H1 (cell line): ENCODE results near the gene TSPAN9. TPM values are rescaled to one million over a fixed set of nuclear protein-coding genes. Genes with fewer than 3 reads are reported as not detected.

Experiments
- CTCF ChIA-PET: fragments of 300-600 bp; sonication (Branson Sonifier 250); formaldehyde crosslinking; loops from one replicate; lab custom pipeline; 2021; ENCODE audit not compliant: partially characterized antibody; lab: Charles Lee
- POLR2A ChIA-PET: fragments of 300-600 bp; sonication (Branson Sonifier 250); formaldehyde crosslinking; loops from one replicate; lab custom pipeline; 2021; ENCODE audit warnings: inconsistent platforms; ENCODE audit not compliant: partially characterized antibody; lab: Charles Lee
- DNase-seq, 2 experiments: peaks; one replicate each; pipeline versions ENCODE4 v3.0.0 to v3.0.0-alpha.2; 2010 to 2022; ENCODE audit warnings: low spot score in 2 of 2, low read depth in 1 of 2, mixed read lengths in 1 of 2
- FAIRE-seq: peaks from 2 replicates; lab custom pipeline; 2011; peaks lifted over from hg19 to GRCh38; lab: Jason Lieb, UNC
- H2AFZ ChIP-seq: 2 replicates; pipeline ENCODE4 v1.8.1; 2012; ENCODE audit warnings: low read length, inconsistent platforms
- H2AK5ac ChIP-seq: 2 replicates; pipeline ENCODE4 v1.6.1; 2013; ENCODE audit warnings: low read depth, low read length
- H2BK120ac ChIP-seq: replicated peaks from 2 replicates; pipeline ENCODE3; 2013; ENCODE audit warnings: low read depth, low read length, inconsistent platforms
- H2BK12ac ChIP-seq: 2 replicates; pipeline ENCODE4 v1.6.1; 2013; ENCODE audit warnings: low read depth, low read length
- H2BK15ac ChIP-seq: 2 replicates; pipeline ENCODE4 v1.6.1; 2013; ENCODE audit warnings: low read length
- H2BK20ac ChIP-seq: 2 replicates; pipeline ENCODE4 v1.6.1; 2013; ENCODE audit warnings: low read length
- H2BK5ac ChIP-seq: 2 replicates; pipeline ENCODE4 v1.6.1; 2013; ENCODE audit warnings: low read depth, low read length
- H3K14ac ChIP-seq: 2 replicates; pipeline ENCODE4 v1.6.1; 2013; ENCODE audit warnings: inconsistent platforms; ENCODE audit not compliant: insufficient read length
- H3K18ac ChIP-seq: 2 replicates; pipeline ENCODE4 v1.6.1; 2013; ENCODE audit warnings: low read length; ENCODE audit errors: extremely low read depth
- H3K23ac ChIP-seq: 2 replicates; pipeline ENCODE4 v1.6.1; 2013; ENCODE audit warnings: inconsistent platforms; ENCODE audit not compliant: insufficient read length
- H3K23me2 ChIP-seq: 2 replicates; pipeline ENCODE4 v1.6.1; 2013; ENCODE audit warnings: low read depth, low read length
- H3K27ac ChIP-seq: 2 replicates; pipeline ENCODE4 v1.6.1; 2011; ENCODE audit warnings: low read depth, low read length, inconsistent platforms
- H3K27me3 ChIP-seq, 4 experiments: replicated peaks in 1 of 4; 1 replicate in 1 of 4; 2 replicates in 3 of 4; pipeline versions ENCODE4 v1.6.1 to v1.8.1; 2011 to 2013; ENCODE audit warnings: low read length in 3 of 4, mild to moderate bottlenecking in 3 of 4, inconsistent platforms in 2 of 4, mixed read lengths in 2 of 4, moderate library complexity in 1 of 4; ENCODE audit not compliant: control insufficient read depth in 3 of 4, insufficient read depth in 3 of 4; ENCODE audit errors: extremely low read depth in 1 of 4
- H3K36me3 ChIP-seq, 4 experiments: 2 replicates each; pipeline versions ENCODE4 v1.6.1 to v1.8.1; 2011 to 2013; ENCODE audit warnings: mild to moderate bottlenecking in 4 of 4, low read length in 3 of 4, moderate library complexity in 2 of 4, control low read depth in 1 of 4, inconsistent platforms in 1 of 4; ENCODE audit not compliant: insufficient read depth in 4 of 4, control insufficient read depth in 2 of 4
- H3K4ac ChIP-seq: replicated peaks from 2 replicates; pipeline ENCODE3; 2013; ENCODE audit warnings: low read length, low read depth, mixed read lengths, inconsistent platforms; ENCODE audit not compliant: insufficient read length
- H3K4me1 ChIP-seq, 4 experiments: replicated peaks in 1 of 4; 1 replicate in 1 of 4; 2 replicates in 3 of 4; pipeline versions ENCODE4 v1.6.1 to v1.8.1; 2011 to 2013; ENCODE audit warnings: low read length in 3 of 4, inconsistent platforms in 2 of 4, mixed read lengths in 1 of 4; ENCODE audit not compliant: insufficient read depth in 4 of 4, control insufficient read depth in 3 of 4
- H3K4me2 ChIP-seq, 2 experiments: 2 replicates each; pipeline versions ENCODE4 v1.6.1 to v1.8.1; 2011 to 2013; ENCODE audit warnings: low read depth in 2 of 2, low read length in 2 of 2, control low read depth in 1 of 2, inconsistent platforms in 1 of 2, mild to moderate bottlenecking in 1 of 2; ENCODE audit not compliant: insufficient read depth in 1 of 2
- H3K4me3 ChIP-seq, 4 experiments: fragments of 200-600, 300-600 bp in 1 of 4; sonication (generic), shearing (Covaris generic), sonication (Bioruptor Twin) in 1 of 4; 2 replicates each; pipeline versions ENCODE4 v1.5.1 to v1.8.1; 2011 to 2016; ENCODE audit warnings: low read length in 4 of 4, low read depth in 3 of 4, control low read depth in 2 of 4, inconsistent platforms in 2 of 4, mild to moderate bottlenecking in 2 of 4, mixed read lengths in 1 of 4, moderate library complexity in 1 of 4; ENCODE audit not compliant: insufficient read depth in 2 of 4; ENCODE audit errors: extremely low read depth in 1 of 4
- H3K56ac ChIP-seq: replicated peaks from 2 replicates; pipeline ENCODE3; 2013; ENCODE audit warnings: low read depth, mild to moderate bottlenecking, mixed read lengths, low read length, inconsistent platforms; ENCODE audit not compliant: insufficient read length
- H3K79me1 ChIP-seq: 2 replicates; pipeline ENCODE4 v1.6.1; 2013; ENCODE audit warnings: low read depth, low read length, control low read depth
- H3K79me2 ChIP-seq, 2 experiments: 2 replicates each; pipeline versions ENCODE4 v1.6.1 to v1.8.1; 2012 to 2013; ENCODE audit warnings: low read length in 2 of 2, mild to moderate bottlenecking in 2 of 2, inconsistent platforms in 1 of 2; ENCODE audit not compliant: insufficient read depth in 2 of 2, control insufficient read depth in 1 of 2
- H3K9ac ChIP-seq, 4 experiments: replicated peaks in 1 of 4; 1 replicate in 1 of 4; 2 replicates in 3 of 4; pipeline versions ENCODE4 v1.6.1 to v1.8.1; 2011 to 2013; ENCODE audit warnings: low read depth in 3 of 4, low read length in 3 of 4, control low read depth in 2 of 4, mild to moderate bottlenecking in 2 of 4, moderate library complexity in 2 of 4, inconsistent platforms in 1 of 4; ENCODE audit errors: extremely low read depth in 1 of 4
- H3K9me3 ChIP-seq, 2 experiments: 2 replicates each; pipeline versions ENCODE4 v1.6.1 to v1.8.1; 2012 to 2013; ENCODE audit warnings: mild to moderate bottlenecking in 2 of 2, moderate library complexity in 2 of 2, control low read depth in 1 of 2, inconsistent platforms in 1 of 2, low read depth in 1 of 2, low read length in 1 of 2, mixed read lengths in 1 of 2; ENCODE audit not compliant: insufficient read depth in 2 of 2
- H4K20me1 ChIP-seq, 2 experiments: replicated peaks in 1 of 2; 2 replicates each; pipeline versions ENCODE3 to v1.8.1; 2011 to 2013; ENCODE audit warnings: inconsistent platforms in 2 of 2, low read length in 2 of 2, mild to moderate bottlenecking in 1 of 2; ENCODE audit not compliant: insufficient read depth in 2 of 2, control insufficient read depth in 1 of 2
- H4K5ac ChIP-seq: 2 replicates; pipeline ENCODE4 v1.6.1; 2013; ENCODE audit warnings: low read length, low read depth, mixed read lengths, inconsistent platforms; ENCODE audit not compliant: insufficient read length
- H4K8ac ChIP-seq: 2 replicates; pipeline ENCODE4 v1.8.0; 2013; ENCODE audit warnings: mild to moderate bottlenecking, moderate library complexity, low read length, inconsistent platforms; ENCODE audit not compliant: insufficient read depth; ENCODE audit errors: extremely low read depth
- H4K91ac ChIP-seq: replicated peaks from 2 replicates; pipeline ENCODE3; 2013; ENCODE audit warnings: low read length, mixed read lengths, inconsistent platforms; ENCODE audit not compliant: insufficient read length
- ASH2L ChIP-seq: fragments of 200-600, 300-600 bp; sonication (generic); IDR thresholded peaks from one replicate; pipeline ENCODE4 v1.7.1; 2017; ENCODE audit warnings: low read length
- CTBP2 ChIP-seq: IDR thresholded peaks from 2 replicates; pipeline ENCODE4 v1.7.0; 2011; ENCODE audit warnings: borderline replicate concordance, mild to moderate bottlenecking, moderate library complexity, mixed read lengths, low read length; ENCODE audit not compliant: insufficient read depth, insufficient read length
- GABPA ChIP-seq: IDR thresholded peaks from 2 replicates; pipeline ENCODE4 v1.6.1; 2011; ENCODE audit warnings: mild to moderate bottlenecking, low read length, moderate library complexity, borderline replicate concordance; ENCODE audit not compliant: insufficient read depth
- KDM4A ChIP-seq: IDR thresholded peaks from one replicate; pipeline ENCODE4 v1.7.1; 2012; ENCODE audit warnings: low read depth, mild to moderate bottlenecking, moderate library complexity, low read length, inconsistent platforms; ENCODE audit not compliant: severe bottlenecking
- TCF12 ChIP-seq: IDR thresholded peaks from 2 replicates; pipeline ENCODE4 v1.6.1; 2011; ENCODE audit warnings: low read depth, mild to moderate bottlenecking, low read length
- WGBS, 2 experiments: shearing (Covaris generic) in 1 of 2; methylation state at CpG; one replicate each; pipeline versions ENCODE4 v1.1.6 to v1.1.7; 2013 to 2015; ENCODE audit warnings: low lambda C conversion rate in 2 of 2, mixed read lengths in 2 of 2, inconsistent platforms in 1 of 2, low coverage in 1 of 2, missing lambda C conversion rate in 1 of 2; ENCODE audit not compliant: insufficient replicate concordance in 2 of 2, insufficient coverage in 1 of 2, insufficient read length in 1 of 2; ENCODE audit errors: extremely low coverage in 1 of 2, missing lambda C conversion rate in 1 of 2; 5-methylcytosine and 5-hydroxymethylcytosine counted together
- polyA plus RNA-seq, 7 experiments: library from polyadenylated mRNA; depleted of rRNA in 3 of 7; stranded (reverse) in 5 of 7; unstranded in 2 of 7; fragments of >200 nt in 5 of 7; fragments of 200-250 nt in 2 of 7; gene quantifications; 1 replicate in 5 of 7; 2 replicates in 1 of 7; 4 replicates in 1 of 7; pipeline versions ENCODE4 v1.2.1 to v1.2.3, GENCODE V29; 2011 to 2013; ENCODE audit warnings: missing spikeins in 2 of 7, mixed read lengths in 2 of 7
- total RNA-seq: library from RNA; stranded (reverse); fragmentation: NEBNext Ultra II Directional; extraction: Animal tissue kit (Norgen Biotek cat#: 25700); gene quantifications from 2 replicates; pipeline ENCODE4 v1.2.1, GENCODE V29; 2021
- TF ChIP-seq, protein P1 (sequence below): IDR thresholded peaks from 2 replicates; pipeline ENCODE4 v1.6.1; 2012; ENCODE audit warnings: inconsistent platforms

TSPAN9 gene
- total and polyA plus RNA-seq, 2 of the 8 experiments (the other 6 are each of a cell fraction or from before 2014, with no cell fraction given): 11.5 to 29.1 TPM

DNA sequence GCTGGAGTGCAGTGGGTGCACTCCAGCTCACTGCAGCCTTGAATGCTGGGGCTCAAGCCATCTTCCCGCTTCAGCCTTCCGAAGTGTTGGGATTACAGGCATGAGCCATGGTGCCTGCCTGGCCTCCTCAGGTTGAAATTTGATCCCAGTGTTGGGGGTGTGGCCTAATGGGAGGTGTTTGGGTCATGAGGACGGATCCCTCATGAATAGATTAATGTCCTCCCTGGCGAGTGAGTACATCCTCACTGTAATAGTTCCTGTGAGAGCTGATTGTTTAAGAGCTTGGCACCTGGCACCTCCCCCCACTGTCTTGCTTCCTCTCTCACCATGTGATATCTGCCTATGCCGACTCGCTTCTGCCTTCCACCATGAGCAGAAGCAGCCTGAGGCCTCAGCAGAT, 84.7 kb downstream of the TSPAN9 start:
- peaks cover 0 to 2% of the 10 kb centered on the region in 2 experiments for H4K20me1 ChIP-seq
- no peak overlapping the region for H3K9ac ChIP-seq
- H2AK5ac ChIP-seq: no peak overlapping the region
- FAIRE-seq: peak; percentile 55
- peak overlapping the region; percentile 34; the same call in 1 of the 2 replicates for H2BK20ac ChIP-seq
- peaks cover 0 to 9% (median 8%) of the 10 kb centered on the region in 4 experiments; a peak in 4 of 7 replicates for H3K4me1 ChIP-seq
- 0 out of 2 replicates have a peak overlapping the region, but pooled peaks have one; percentile 35 for H3K18ac ChIP-seq
- H3K4ac ChIP-seq: no peak overlapping the region
- no peak overlapping the region for H2BK120ac ChIP-seq
- no peaks in the 10 kb centered on the region for H3K27me3 ChIP-seq
- no peak overlapping the region for H4K5ac ChIP-seq
- H3K27ac ChIP-seq: no peak overlapping the region
- H4K8ac ChIP-seq: no peak overlapping the region
- no peaks in the 10 kb centered on the region for H3K23me2 ChIP-seq
- H2BK15ac ChIP-seq: no peak overlapping the region
- peaks cover 2% of the 10 kb centered on the region for H3K79me1 ChIP-seq
- H4K91ac ChIP-seq: no peak overlapping the region
- no peak overlapping the region for H2BK5ac ChIP-seq
- no peak overlapping the region for H3K4me3 ChIP-seq
- H3K23ac ChIP-seq: no peak overlapping the region
- ChIA-PET POLR2A (interaction anchor here (1.0 to 1.5 kb wide), 2 partner anchors 15 to 37 kb away, joined by 3 read pairs; no protein-coding TSS in a partner anchor), CTCF (interaction anchor here (1.0 to 11.4 kb wide), 9 partner anchors 7 to 152 kb away, joined by 3 to 95 read pairs (median 7); no protein-coding TSS in a partner anchor)
- H3K14ac ChIP-seq: no peak overlapping the region
- DNase-seq: no peak
- no peak overlapping the region for H3K4me2 ChIP-seq
- H3K56ac ChIP-seq: no peak overlapping the region
- TF ChIP-seq TCF12: no peak
- TF ChIP-seq, protein P1, sequence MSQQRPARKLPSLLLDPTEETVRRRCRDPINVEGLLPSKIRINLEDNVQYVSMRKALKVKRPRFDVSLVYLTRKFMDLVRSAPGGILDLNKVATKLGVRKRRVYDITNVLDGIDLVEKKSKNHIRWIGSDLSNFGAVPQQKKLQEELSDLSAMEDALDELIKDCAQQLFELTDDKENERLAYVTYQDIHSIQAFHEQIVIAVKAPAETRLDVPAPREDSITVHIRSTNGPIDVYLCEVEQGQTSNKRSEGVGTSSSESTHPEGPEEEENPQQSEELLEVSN: 0 out of 2 replicates have a peak, but pooled peaks have one; percentile 28
- TF ChIP-seq ASH2L: no peak
- no peak for TF ChIP-seq GABPA
- TF ChIP-seq KDM4A: peak; percentile 0
- no peak for TF ChIP-seq CTBP2
- 78% methylated on average over 6 of the region's 6 CpGs; no CpG with 5 or more reads in 1 of the 2 experiments for WGBS, 2 experiments
- H3K79me2 ChIP-seq: no peaks in the 10 kb centered on the region
- no peaks in the 10 kb centered on the region for H3K36me3 ChIP-seq
- H3K9me3 ChIP-seq: 0 out of 4 replicates have a peak, but pooled peaks cover 0 to 3% of the 10 kb centered on the region in 2 experiments
- 0 out of 2 replicates have a peak overlapping the region, but pooled peaks have one; percentile 12 for H2BK12ac ChIP-seq
- no peak overlapping the region for H2AFZ ChIP-seq
